HG03066 (cell line): ENCODE results near the gene WDR90.
A peak's percentile ranks its signal among the peaks of the same experiment; 100 is the strongest.

Experiments used
- ATAC-seq: cut with Tn5 transposase; IDR thresholded peaks from one replicate; pipeline ENCODE4 v1.9.1; 2021; ENCODE audit warnings: low read depth; ENCODE audit not compliant: unreplicated experiment

The WDR90 gene

GRCh38 chr16:637081-638018 is 11.8 kb upstream of the WDR90 start:
- ATAC-seq, result no peak

GRCh38 chr16:638034-638543 is 11.1 kb upstream of the WDR90 start:
- ATAC-seq, result no peak

- no peak for ATAC-seq
Observed at GRCh38 chr16:638836-639235, 10.3 kb upstream of the WDR90 start.

GRCh38 chr16:640614-641013 is 8.6 kb upstream of the WDR90 start:
- no peak for ATAC-seq

- peak; percentile 41 for ATAC-seq
Observed at GRCh38 chr16:641326-642188, 7.6 kb upstream of the WDR90 start, which contains the start of gene MCRIP2. MCRIP2 (plus strand) TSS chr16:641828; CDS start chr16:641992, 164 bp downstream.

GRCh38 chr16:642189-643049 is 6.7 kb upstream of the WDR90 start:
- ATAC-seq, result peak; percentile 29

GRCh38 chr16:643050-643368 is 6.2 kb upstream of the WDR90 start:
- no peak for ATAC-seq

- ATAC-seq, result no peak
Observed at GRCh38 chr16:644556-644955, 4.6 kb upstream of the WDR90 start.

GRCh38 chr16:645852-646678 is 3.1 kb upstream of the WDR90 start:
- ATAC-seq, result no peak

GRCh38 chr16:646679-647172 is 2.4 kb upstream of the WDR90 start:
- ATAC-seq, result no peak

GRCh38 chr16:647173-647902 is 1.8 kb upstream of the WDR90 start:
- ATAC-seq, result no peak

GRCh38 chr16:648071-648780 is 939 bp upstream of the WDR90 start:
- no peak for ATAC-seq

- peak; percentile 11 for ATAC-seq
Observed at GRCh38 chr16:649631-650030, 466 bp downstream of the WDR90 start.

GRCh38 chr16:651844-652243 is 2.7 kb downstream of the WDR90 start:
- ATAC-seq, result no peak

- no peak for ATAC-seq
Observed at GRCh38 chr16:652454-653305, 3.5 kb downstream of the WDR90 start.

- ATAC-seq, result no peak
Observed at GRCh38 chr16:654034-654433, 4.9 kb downstream of the WDR90 start.

- ATAC-seq, result no peak
Observed at GRCh38 chr16:657487-657886, 8.3 kb downstream of the WDR90 start.
